Urinary bladder (tissue), 4 donors: Measurements from ENCODE around the gene GFRAL. TPM values are rescaled to one million over a fixed set of nuclear protein-coding genes. Genes with fewer than 3 reads are reported as not detected.

Experiments used
- DNase-seq: peaks from one replicate; pipeline ENCODE4 v3.0.0-alpha.2; 2015; ENCODE audit errors: extremely low spot score
- H3K27ac ChIP-seq: one replicate; pipeline ENCODE4 v1.5.1; 2013; ENCODE audit warnings: low read depth, mild to moderate bottlenecking, moderate library complexity
- H3K36me3 ChIP-seq: one replicate; pipeline ENCODE4 v1.6.1; 2013; ENCODE audit warnings: mild to moderate bottlenecking, moderate library complexity; ENCODE audit not compliant: insufficient read depth
- H3K4me1 ChIP-seq: one replicate; pipeline ENCODE4 v1.6.1; 2013; ENCODE audit warnings: mild to moderate bottlenecking, moderate library complexity; ENCODE audit not compliant: insufficient read depth
- H3K4me3 ChIP-seq: one replicate; pipeline ENCODE4 v1.5.1; 2013; ENCODE audit warnings: low read depth, low read length
- WGBS: extraction: QIAGEN DNeasy Blood & Tissue Kit; methylation state at CpG from one replicate; pipeline ENCODE4 v1.1.7; 2013; 5-methylcytosine and 5-hydroxymethylcytosine counted together
- polyA plus RNA-seq: library from polyadenylated mRNA; stranded (reverse); fragments of 200-250 nt; gene quantifications from one replicate; pipeline ENCODE4 v1.2.3, GENCODE V29; 2013
- total RNA-seq: library from RNA; depleted of rRNA; stranded (reverse); fragments of >200 nt; gene quantifications from one replicate; pipeline ENCODE4 v1.2.3, GENCODE V29; 2014
- donor health status: healthy with polysubstance abuse.
- donor health status: healthy.

The GFRAL gene
- total and polyA plus RNA-seq, 2 donors = not detected

- Histone ChIP-seq H3K27ac (no peak overlapping the region), H3K4me1 (no peaks in the 10 kb centered on the region), H3K4me3 (no peak overlapping the region), H3K36me3 (no peaks in the 10 kb centered on the region)
- no peak for DNase-seq
- 93% methylated on average over 3 of the region's 3 CpGs for WGBS
Measured at GRCh38 chr6:55447891-55448290, 120.6 kb downstream of the GFRAL start.

- no peaks in the 10 kb centered on the region for H3K4me1 ChIP-seq
- H3K36me3 ChIP-seq = no peaks in the 10 kb centered on the region
- H3K27ac ChIP-seq = no peak overlapping the region
- no peak for DNase-seq
- no peak overlapping the region for H3K4me3 ChIP-seq
Measured at GRCh38 chr6:55448451-55448850, 121.2 kb downstream of the GFRAL start.

GRCh38 chr6:55449225-55449624 lies 122.0 kb downstream of the GFRAL start:
- Histone ChIP-seq H3K27ac (no peak overlapping the region), H3K4me3 (no peak overlapping the region), H3K4me1 (no peaks in the 10 kb centered on the region), H3K36me3 (no peaks in the 10 kb centered on the region)
- 72% methylated on average over 3 of the region's 3 CpGs for WGBS
- DNase-seq = no peak

GRCh38 chr6:55450005-55450404 lies 122.7 kb downstream of the GFRAL start:
- DNase-seq = no peak
- 50% methylated on average over 2 of the region's 2 CpGs for WGBS
- Histone ChIP-seq H3K4me3 (no peak overlapping the region), H3K4me1 (no peaks in the 10 kb centered on the region), H3K36me3 (no peaks in the 10 kb centered on the region), H3K27ac (no peak overlapping the region)

Other genes with a start within 250 kb of the GFRAL start
- gene HCRTR2, start 153.0 kb upstream of the GFRAL start, total RNA-seq = 0.16 TPM
- gene HCRTR2, start 153.0 kb upstream of the GFRAL start, polyA plus RNA-seq = not detected